ENCODE measurements around the gene CEP170B. TPM values are rescaled to one million over a fixed set of nuclear protein-coding genes. Genes with fewer than 3 reads are reported as not detected.

The CEP170B gene
- total RNA-seq, 2 donors from 2014 or later: 29.1 to 81.2 TPM

DNA sequence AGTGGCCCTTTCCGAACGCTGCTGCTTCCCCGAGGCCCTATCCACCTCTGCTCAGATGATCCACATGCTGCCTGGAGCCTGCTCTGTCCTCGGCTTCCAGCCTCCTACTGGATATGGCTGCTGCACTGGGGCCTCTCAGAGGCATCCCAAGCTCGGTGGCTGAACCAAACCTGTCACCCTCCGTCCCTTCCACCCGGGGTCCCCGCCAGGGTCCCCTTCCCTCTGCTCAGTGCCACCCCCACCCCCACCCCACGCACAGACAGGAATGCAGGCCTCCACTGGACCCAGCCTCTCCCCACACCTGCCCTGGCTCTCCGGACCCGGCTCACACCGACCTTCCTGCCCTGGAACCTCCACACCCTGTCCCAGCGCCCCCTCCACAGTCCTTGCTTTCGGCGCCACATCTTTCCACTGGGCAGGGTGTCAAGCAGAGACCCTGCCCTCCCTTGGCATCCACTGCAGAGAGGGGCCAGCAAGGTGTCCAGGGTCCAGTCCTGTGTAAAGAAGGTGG, 6.1 kb downstream of the CEP170B start:
- H3K4me1 ChIP-seq (replicated peaks): peaks cover 10% of the 10 kb centered on the region
- no peaks in the 10 kb centered on the region for H3K9me3 ChIP-seq
- no peak for DNase-seq (ENCODE audit: low spot score)
- no peak overlapping the region for H3K27ac ChIP-seq
- TF ChIP-seq, protein P1, sequence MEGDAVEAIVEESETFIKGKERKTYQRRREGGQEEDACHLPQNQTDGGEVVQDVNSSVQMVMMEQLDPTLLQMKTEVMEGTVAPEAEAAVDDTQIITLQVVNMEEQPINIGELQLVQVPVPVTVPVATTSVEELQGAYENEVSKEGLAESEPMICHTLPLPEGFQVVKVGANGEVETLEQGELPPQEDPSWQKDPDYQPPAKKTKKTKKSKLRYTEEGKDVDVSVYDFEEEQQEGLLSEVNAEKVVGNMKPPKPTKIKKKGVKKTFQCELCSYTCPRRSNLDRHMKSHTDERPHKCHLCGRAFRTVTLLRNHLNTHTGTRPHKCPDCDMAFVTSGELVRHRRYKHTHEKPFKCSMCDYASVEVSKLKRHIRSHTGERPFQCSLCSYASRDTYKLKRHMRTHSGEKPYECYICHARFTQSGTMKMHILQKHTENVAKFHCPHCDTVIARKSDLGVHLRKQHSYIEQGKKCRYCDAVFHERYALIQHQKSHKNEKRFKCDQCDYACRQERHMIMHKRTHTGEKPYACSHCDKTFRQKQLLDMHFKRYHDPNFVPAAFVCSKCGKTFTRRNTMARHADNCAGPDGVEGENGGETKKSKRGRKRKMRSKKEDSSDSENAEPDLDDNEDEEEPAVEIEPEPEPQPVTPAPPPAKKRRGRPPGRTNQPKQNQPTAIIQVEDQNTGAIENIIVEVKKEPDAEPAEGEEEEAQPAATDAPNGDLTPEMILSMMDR (IDR thresholded peaks at IDR 0.05): no peak
- TF ChIP-seq POLR2AphosphoS5 (IDR thresholded peaks at IDR 0.05): no peak
- TF ChIP-seq POLR2A (IDR thresholded peaks at IDR 0.05): no peak
- H3K4me3 ChIP-seq: no peak overlapping the region
- no peaks in the 10 kb centered on the region for H3K27me3 ChIP-seq (replicated peaks; ENCODE audit: insufficient read depth)
- 86% methylated on average over 15 of the region's 15 CpGs for WGBS
- no peaks in the 10 kb centered on the region for H3K36me3 ChIP-seq
- intact Hi-C loops (cut with DNase I): no loop called here

DNA sequence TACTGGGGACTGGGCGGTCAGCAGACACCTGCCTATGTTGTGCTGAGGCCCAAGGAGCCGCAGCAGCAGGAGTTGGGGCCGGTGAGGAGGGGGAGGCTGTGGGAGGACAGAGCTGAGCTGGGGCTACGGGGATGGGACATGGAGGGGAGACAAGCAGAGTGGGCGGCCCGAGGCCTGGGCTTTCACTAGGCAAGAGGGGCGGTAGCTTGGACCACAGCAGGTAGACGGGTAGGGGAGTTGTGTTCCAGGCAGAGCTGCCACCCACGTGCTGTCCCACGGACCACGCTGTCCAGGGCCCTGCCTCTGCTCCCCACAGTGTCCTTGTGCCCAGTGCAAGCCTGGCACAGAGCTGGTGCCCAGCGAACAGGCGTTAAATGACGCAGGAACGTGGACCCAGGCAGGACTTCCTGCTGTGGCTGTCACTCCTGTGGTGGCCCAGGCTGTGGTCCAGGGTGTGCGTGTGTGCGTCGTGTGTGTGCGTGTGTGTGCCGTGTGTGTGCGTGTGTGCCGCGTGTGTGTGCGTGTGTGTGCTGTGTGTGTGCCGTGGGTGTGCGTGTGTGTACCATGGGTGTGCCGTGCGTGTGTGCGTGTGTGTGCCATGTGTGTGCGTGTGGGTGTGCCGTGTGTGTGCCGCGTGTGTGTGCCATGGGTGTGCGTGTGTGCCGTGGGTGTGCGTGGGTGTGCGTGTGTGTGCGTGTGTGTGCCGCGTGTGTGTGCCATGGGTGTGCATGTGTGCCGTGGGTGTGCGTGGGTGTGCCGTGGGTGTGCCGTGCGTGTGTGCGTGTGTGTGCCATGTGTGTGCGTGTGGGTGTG, 6.8 kb downstream of the CEP170B start:
- TF ChIP-seq POLR2A (IDR thresholded peaks at IDR 0.05): no peak
- TF ChIP-seq, protein P1 (IDR thresholded peaks at IDR 0.05): no peak
- no peak for TF ChIP-seq POLR2AphosphoS5 (IDR thresholded peaks at IDR 0.05)
- intact Hi-C loops (cut with DNase I): no loop called here
- Histone ChIP-seq H3K27ac (no peak overlapping the region), H3K9me3 (no peaks in the 10 kb centered on the region), H3K36me3 (no peaks in the 10 kb centered on the region), H3K4me1 (replicated peaks) (peaks cover 3% of the 10 kb centered on the region), H3K4me3 (no peak overlapping the region), H3K27me3 (replicated peaks; ENCODE audit: insufficient read depth) (no peaks in the 10 kb centered on the region)
- no peak for DNase-seq (ENCODE audit: low spot score)
- 88% methylated on average over 35 of the region's 47 CpGs for whole genome bisulfite sequencing

DNA sequence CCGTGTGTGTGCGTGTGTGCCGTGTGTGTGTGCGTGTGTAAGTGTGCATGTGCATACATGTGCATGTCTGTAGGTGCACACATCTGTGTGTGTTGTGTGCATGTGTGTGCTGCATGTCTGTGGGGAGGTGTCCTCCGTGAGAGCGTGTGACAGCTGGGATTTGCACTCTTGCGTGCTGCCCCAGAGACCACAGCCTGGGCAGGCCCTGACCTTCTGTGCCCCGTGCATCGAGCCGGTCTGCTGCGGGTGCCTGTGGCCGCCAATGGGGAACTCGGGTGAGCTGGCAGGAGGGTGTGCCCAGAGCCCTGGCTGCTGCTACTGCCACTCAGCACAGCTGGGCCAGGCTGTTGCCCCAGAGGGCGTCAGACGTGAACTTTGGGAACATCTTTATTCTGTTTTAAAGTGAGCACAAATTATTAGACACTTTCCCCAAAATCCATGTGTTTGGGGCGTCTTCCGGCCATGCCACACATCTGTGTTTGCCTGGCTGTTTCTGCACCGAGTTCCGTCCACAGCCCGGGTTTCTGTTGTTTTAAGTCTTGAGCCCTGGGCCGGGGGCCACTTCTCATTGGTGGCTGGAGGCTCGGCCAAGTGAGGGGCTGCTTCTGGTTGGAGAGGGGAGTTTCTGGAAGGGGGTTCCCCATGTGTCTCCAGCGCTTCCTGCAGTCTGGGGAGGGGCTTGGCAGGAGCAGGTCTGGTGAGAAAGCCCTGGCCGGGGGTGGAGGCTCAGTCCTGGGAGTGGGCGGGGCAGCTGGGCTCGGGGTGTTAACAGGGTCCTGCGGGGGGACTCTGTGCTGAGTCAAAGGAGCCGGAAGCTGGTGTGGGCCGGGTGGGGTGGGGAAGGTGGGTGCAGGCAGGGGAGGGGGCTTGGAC, 7.6 kb downstream of the CEP170B start:
- Histone ChIP-seq H3K9me3 (no peaks in the 10 kb centered on the region), H3K4me3 (no peak overlapping the region), H3K4me1 (replicated peaks) (peaks cover 3% of the 10 kb centered on the region), H3K27ac (no peak overlapping the region), H3K36me3 (no peaks in the 10 kb centered on the region), H3K27me3 (replicated peaks; ENCODE audit: insufficient read depth) (no peaks in the 10 kb centered on the region)
- TF ChIP-seq POLR2AphosphoS5 (IDR thresholded peaks at IDR 0.05) (no peak), POLR2A (IDR thresholded peaks at IDR 0.05) (no peak)
- TF ChIP-seq, protein P1 (IDR thresholded peaks at IDR 0.05): no peak
- DNase-seq (ENCODE audit: low spot score): no peak
- intact Hi-C loops (cut with DNase I): no loop called here
- WGBS: 35% methylated on average over 29 of the region's 29 CpGs

DNA sequence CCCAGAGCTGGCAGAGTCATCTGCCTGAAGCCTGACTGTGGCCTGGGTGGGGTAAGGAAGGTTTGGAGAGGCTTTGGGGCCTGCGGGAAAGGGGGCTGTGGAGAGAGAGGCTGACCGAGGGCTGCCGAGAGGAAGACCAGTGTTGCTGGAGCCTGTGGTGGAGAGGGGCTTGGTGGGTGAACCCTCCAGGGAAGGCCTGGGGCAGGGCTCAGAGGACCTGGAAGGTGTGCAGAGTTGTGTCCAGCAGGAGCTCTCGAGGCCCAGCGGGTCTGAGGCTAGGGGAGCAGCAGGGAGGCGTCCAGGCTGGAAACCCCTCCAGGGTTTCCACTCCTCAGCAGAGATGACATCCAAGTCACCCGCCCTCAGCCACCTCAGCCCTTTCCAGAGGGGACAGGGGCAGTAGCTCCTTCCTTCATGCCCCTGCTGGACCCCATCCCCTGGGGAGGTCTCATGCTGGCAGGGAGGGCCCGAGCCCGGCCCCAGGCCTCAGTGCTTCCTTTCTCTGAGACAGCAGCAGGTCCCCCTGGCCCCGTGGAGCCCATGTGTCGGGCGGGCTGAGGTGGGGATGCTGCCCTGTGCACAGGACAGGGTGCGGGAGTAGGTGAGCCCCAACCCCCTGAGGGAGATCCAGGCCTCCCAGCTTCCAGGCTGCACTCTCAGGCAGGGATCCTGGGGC, 8.4 kb downstream of the CEP170B start:
- intact Hi-C loops (cut with DNase I): no loop called here
- H3K27me3 ChIP-seq (replicated peaks; ENCODE audit: insufficient read depth): no peaks in the 10 kb centered on the region
- peaks cover 3% of the 10 kb centered on the region for H3K4me1 ChIP-seq (replicated peaks)
- H3K9me3 ChIP-seq: no peaks in the 10 kb centered on the region
- H3K36me3 ChIP-seq: no peaks in the 10 kb centered on the region
- TF ChIP-seq, protein P1 (IDR thresholded peaks at IDR 0.05): no peak
- no peak for TF ChIP-seq POLR2AphosphoS5 (IDR thresholded peaks at IDR 0.05)
- no peak for TF ChIP-seq POLR2A (IDR thresholded peaks at IDR 0.05)
- H3K4me3 ChIP-seq: no peak overlapping the region
- DNase-seq (ENCODE audit: low spot score): no peak
- H3K27ac ChIP-seq: no peak overlapping the region
- 89% methylated on average over 12 of the region's 13 CpGs for WGBS

Data from prostate gland (tissue), 2 donors.